ENCODE data around the gene SOAT1.

- TF ChIP-seq POLR2A (IDR thresholded peaks at IDR 0.05) (no peak), CTCF (IDR thresholded peaks at IDR 0.05) (no peak)
Measured at GRCh38 chr1:179311149-179311700, 17.6 kb downstream of the SOAT1 start.

All from thyroid gland (tissue), 4 donors.